GM12874 (cell line): Measurements from ENCODE around the gene ASPN.

Experiments used
- CTCF ChIP-seq: IDR thresholded peaks from 2 replicates; pipeline ENCODE4 v1.5.1; 2011; ENCODE audit warnings: low read depth, mild to moderate bottlenecking, control low read depth, low read length, moderate library complexity; ENCODE audit not compliant: insufficient read depth

ASPN gene

DNA sequence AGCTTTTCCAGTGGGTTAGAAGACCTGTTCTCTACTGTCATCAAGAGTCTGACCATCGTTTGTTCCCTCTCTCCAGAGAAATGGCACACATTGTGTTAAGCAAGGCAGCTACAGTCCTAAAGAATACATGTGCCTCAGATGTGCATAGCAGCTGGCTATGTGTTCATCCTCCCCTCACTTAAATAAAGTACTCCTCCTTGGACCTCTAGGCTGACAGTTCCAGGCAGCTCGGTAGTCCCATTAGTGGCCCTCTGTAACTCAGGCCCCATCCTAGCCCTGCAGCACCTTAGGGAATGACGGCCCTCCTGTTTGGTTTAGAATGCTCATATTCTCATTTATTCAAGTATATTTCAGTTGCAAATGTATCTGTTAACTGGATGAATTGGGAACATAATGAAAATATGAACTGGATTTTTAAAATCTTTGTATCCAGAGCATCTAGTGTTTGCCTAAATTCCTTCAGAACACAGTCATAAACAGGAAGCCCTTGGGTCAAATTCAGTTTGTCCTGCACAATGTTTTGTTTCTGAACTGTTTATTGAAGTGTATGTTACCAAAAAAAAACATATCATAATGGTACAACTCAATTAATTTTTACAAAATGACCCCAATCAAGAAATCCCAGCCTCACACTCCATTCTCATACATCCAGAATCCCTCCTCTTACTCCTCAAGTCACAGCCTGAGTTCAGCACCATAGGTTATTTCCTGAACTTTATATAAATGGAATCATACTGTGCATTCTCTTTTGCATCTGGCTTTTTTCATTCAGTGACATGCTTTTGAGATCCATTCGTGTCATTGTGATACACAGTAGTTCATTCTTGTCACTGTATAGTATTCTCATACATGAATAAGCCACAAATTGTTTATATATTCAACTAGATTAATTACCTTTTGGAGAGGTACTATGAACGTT lies 1.6 kb upstream of the ASPN start:
- TF ChIP-seq CTCF = no peak

GRCh38 chr9:92482805-92483204 lies 499 bp upstream of the ASPN start:
- TF ChIP-seq CTCF = no peak

GRCh38 chr9:92480986-92481633 lies 1.2 kb downstream of the ASPN start:
- no peak for TF ChIP-seq CTCF

DNA sequence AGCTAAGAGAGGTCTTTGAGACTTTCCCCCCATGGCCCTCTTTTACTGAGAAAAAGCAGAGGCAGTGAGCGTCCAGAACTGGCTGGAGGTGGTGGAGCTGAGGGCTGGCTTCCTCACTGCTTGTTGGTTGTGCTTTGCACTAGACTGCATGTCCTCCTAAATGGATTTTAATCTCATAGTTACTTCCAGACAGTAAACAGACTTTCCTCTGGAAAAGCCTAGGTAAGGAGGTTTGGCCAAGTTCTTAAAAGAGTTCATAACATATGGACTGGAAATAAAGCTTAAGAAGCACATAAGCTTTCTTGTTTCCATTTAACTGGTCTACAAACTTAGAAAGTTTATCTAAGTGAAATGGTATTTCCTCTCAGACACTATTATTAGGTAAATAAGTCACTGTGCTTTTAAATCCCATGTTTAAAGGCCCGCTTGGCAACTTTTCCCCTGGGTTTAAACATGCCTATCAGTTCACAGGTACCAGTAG lies 2.0 kb downstream of the ASPN start:
- no peak for TF ChIP-seq CTCF

- no peak for TF ChIP-seq CTCF
These were observed 3.0 kb downstream of the ASPN start for GRCh38 chr9:92479346-92479745.

DNA sequence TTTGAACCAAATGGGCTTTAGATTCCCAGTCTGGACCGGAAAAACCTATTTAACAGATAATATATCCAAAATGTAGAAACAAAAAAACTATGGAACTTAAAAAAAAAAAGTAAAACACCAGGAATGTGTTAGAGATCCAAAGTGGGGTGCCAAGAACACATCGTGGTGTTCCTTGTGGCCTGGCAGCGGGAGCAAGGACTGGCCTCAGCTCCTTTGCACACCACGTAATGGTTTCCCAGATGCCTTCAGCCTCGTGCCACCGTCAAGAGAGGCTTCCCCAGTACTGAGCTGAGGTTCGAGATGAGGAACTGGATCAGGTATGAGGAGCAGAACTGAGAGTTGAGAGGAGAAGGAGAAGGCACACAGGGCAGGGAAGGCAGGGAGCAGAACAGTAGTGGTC lies 3.5 kb downstream of the ASPN start:
- no peak for TF ChIP-seq CTCF

GRCh38 chr9:92476962-92477361 lies 5.3 kb downstream of the ASPN start:
- no peak for TF ChIP-seq CTCF
